Measurements from ENCODE around the gene EEF1G.

Gene EEF1G

DNA sequence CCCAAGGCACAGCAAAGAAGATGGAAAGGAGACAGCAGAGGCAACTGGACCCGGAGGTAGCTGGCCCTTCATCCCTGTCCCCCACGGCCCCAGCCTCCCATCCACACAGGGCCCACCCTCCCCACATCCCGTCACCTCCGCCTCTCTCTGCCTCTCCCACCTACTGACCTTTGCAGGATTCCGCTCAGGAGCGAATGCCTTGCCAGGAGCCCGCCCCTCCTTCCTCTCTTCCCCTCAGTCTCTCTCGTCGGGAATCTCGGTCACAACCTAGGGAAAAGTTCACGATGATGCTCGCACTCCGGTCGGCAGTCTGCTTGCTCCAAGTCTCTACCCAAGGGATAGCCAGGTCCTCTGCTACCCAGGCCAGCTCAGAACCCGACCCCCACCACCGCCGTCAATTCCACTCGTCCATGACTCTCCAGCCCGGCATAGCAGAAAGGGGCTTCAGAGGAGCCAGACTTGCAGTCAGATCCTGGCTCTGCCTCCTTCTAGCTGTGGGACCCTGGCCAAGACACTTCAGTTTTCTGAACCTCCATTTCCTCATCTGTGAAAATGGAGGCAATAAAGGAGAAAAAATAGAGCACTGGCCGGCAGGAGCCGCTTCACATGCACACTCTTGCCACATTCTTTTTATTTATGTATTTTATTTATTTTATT lies 37.3 kb downstream of the EEF1G start:
- DNase-seq = no peak

DNA sequence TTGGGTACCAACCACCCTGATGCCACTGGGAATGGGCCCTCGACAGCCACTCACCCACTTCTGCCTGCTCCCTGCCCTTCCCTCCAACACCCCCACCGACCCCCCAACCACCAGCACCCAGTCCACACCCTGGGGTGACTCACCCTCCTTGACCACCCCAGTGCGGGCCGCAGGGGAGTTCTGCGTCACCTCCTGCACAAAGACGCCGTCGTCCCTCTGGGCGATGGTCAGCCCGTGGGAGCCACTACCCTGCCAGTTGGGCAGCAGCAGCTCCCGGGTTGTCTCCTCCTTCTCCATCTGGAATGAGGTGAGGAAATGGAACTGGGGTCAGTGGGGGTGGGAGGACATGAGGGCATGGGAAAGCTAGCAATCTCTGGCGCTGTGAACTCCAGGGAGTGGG lies 37.9 kb downstream of the EEF1G start:
- no peak for DNase-seq

- DNase-seq = no peak
Measured at GRCh38 chr11:62534779-62535545, 38.7 kb downstream of the EEF1G start.

DNA sequence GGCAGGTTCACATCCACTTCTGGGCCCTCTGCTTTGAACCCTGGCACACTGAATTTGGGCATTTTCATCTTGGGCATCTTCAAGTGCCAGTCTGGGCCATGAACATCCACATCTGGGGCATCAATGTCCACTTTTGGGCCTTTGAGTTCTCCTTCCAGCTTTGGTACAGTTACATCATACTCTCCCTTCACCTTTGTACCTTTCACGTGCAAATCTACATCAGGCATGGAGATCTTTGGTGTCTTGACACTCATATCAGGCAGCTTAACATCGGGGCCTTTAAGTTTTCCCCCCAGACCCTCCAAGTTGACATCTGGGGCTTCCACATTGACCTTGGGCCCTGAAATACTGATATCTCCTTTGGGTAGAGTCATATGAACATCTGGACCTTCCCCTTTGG lies 41.6 kb downstream of the EEF1G start:
- DNase-seq = no peak

- no peak for DNase-seq
Measured at GRCh38 chr11:62516736-62517371, 56.8 kb downstream of the EEF1G start.

DNA sequence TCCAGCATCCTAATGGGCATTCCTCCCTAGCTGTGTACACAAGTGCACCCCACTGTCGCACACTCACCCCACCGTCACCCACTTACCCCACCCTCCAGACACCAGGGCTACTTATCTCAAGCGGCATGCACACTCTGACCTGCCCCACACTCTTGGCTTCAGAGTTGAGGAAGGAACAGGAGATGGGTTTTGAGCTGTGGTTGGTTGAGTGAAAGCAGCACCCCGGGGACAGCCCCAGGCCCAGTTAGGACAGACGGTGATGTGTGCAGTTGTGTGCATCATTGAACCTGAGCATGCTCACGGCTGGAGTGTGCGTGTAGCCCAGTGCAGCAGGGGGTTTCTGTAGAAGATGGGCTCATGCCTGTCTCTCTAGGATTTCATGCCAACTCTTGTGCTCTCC lies 59.5 kb downstream of the EEF1G start:
- no peak for DNase-seq

DNA sequence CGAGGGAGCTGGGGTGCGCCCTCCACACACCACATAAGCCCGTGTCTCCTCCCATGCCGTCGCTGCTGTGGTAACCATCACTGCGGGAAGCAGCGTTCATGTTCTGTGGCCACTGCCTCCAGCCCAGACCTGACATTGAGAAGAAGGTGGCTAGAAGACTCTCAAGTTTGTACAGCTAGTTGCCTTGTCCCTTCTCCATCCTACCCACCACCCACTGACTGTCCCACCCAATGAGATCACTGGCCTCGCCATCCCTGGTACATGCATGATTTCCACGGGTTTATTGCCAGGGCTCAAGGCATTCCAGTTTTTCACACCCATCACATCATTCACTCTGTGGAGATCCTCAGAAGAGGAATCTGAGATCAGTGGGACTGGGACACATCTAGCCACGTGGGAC lies 60.1 kb downstream of the EEF1G start:
- DNase-seq = no peak

DNA sequence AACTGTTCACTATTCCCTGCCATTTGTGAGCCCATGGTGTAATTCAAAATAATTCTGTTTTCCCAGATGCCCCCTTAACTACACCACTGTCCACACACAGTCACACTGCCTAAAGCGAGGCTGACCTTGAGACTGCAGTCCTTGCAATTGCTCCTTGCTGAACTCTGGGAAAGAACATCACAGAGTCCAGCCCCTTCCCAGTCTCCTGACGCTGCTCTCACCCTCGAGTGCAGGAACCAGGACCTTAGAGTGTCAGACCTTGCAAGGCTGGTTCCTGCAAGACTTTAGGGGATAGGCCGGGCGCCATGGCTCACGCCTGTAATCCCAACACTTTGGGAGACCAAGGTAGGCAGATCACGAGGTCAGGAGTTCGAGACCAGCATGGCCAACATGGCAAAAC lies 60.7 kb downstream of the EEF1G start:
- DNase-seq = no peak

All from fibroblast of skin of right biceps (primary cell).